Measurements from ENCODE around the gene SRP14. TPM values are rescaled to one million over a fixed set of nuclear protein-coding genes. Genes with fewer than 3 reads are reported as not detected.

The SRP14 gene
- total and polyA plus RNA-seq, 9 of the 15 experiments (the other 6 are each of a cell fraction or from before 2014, with no cell fraction given): 161 to 1,097 (median 402) TPM

GRCh38 chr15:40038638-40039543 lies at the start of gene SRP14 (continued):
- TF ChIP-seq TFE3 (CRISPR knock-in tag; IDR thresholded peaks at IDR 0.05) (no peak), ZBTB43 (CRISPR knock-in tag; IDR thresholded peaks at IDR 0.05) (peak; percentile 27; the same call in 1 of the 2 replicates), NR1H2 (CRISPR knock-in tag; IDR thresholded peaks at IDR 0.05) (no peak), HSF4 (CRISPR knock-in tag; IDR thresholded peaks at IDR 0.05; ENCODE audit: borderline replicate concordance) (no peak), TAF7 (tag; IDR thresholded peaks at IDR 0.05) (0 out of 2 replicates have a peak, but pooled peaks have one; percentile 56), ZNF444 (CRISPR knock-in tag; IDR thresholded peaks at IDR 0.05) (no peak), SP2 (IDR thresholded peaks at IDR 0.05; ENCODE audit: extremely low read depth, low read depth, low read length, poor library complexity, severe bottlenecking) (peak; percentile 54), GTF2B (IDR thresholded peaks at IDR 0.05; ENCODE audit: extremely low read depth, insufficient read length) (no peak), LARP7 (IDR thresholded peaks at IDR 0.05) (0 out of 2 replicates have a peak, but pooled peaks have one; percentile 2), ZNF224 (CRISPR knock-in tag; IDR thresholded peaks at IDR 0.05) (no peak), RFX7 (CRISPR knock-in tag; IDR thresholded peaks at IDR 0.05) (no peak), ZNF592 (IDR thresholded peaks at IDR 0.05) (no peak; the same call in 1 of the 2 replicates), BHLHE40 (IDR thresholded peaks at IDR 0.05; ENCODE audit: low read length) (no peak), FOSL1 (tag; conservative IDR thresholded peaks at IDR 0.05) (no peak)
- TF ChIP-seq, protein P1, sequence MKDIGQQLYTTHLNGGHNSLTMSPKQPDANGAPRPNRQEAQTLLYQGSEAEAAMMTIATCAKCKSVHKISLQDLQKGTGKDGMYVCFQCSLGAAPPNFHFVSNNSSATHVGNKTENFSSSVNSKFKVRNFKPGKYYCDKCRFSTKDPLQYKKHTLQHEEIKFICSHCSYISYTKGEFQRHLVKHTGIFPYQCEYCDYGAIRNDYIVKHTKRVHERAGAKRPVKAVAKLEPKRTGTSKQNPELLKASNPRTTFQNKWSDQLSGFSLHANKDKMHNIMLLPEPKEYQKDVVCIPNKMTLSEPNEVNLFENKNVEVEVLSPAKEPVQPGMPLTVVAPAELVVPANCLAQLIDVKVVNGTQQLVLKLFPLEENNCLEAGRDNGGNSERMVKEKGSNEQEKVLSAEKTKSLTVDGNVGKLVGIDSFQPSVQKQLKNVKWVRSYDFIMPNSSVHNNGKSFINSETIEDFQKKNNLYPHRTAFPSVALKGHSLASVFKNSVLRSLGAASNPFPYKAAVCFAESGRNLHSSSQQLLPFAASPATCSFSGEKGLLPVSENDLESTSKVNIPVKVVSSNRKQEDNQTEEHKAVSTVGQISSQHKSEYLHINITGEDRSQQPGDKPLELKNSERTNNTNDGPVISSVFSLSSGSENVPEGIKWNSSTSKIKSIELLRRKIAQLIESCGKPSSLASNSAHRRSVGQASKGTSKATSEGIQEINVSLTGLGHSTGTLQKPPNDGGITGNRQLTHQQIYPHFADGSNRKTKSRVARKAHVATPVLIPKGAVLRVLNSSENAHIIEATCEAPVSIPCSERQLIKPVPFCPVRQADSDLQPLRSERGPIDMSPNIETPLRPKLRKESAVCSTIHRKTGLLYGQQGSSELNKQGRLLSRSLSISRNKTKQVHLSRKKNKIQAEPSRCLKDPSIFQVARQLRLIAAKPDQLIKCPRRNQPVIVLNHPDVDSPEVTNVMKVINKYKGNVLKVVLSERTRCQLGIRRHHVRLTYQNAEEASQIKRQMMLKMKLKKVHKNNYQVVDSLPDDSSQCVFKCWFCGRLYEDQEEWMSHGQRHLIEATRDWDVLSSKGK (CRISPR knock-in tag; IDR thresholded peaks at IDR 0.05): no peak

Data from K562 (cell line).